Liver (tissue), 9 donors: Measurements from ENCODE around the gene WHAMM. TPM values are rescaled to one million over a fixed set of nuclear protein-coding genes. Genes with fewer than 3 reads are reported as not detected.
A peak's percentile ranks its signal among the peaks of the same experiment; 100 is the strongest.

Experiments used
- DNase-seq: peaks from one replicate; pipeline ENCODE4 v3.0.0-alpha.2; 2017; ENCODE audit warnings: low spot score
- H3K27ac ChIP-seq, 2 donors: one replicate each; pipeline ENCODE4 v1.7.0; 2013; ENCODE audit warnings: inconsistent platforms in 2 of 2, low read length in 2 of 2, control low read depth in 1 of 2, low read depth in 1 of 2, mild to moderate bottlenecking in 1 of 2
- H3K27me3 ChIP-seq, 4 donors: one replicate each; pipeline versions ENCODE4 v1.6.1 to v1.7.0; 2013; ENCODE audit warnings: low read length in 3 of 4, inconsistent platforms in 1 of 4, mild to moderate bottlenecking in 1 of 4, moderate library complexity in 1 of 4; ENCODE audit not compliant: control insufficient read depth in 4 of 4, insufficient read depth in 4 of 4
- H3K36me3 ChIP-seq, 4 donors: one replicate each; pipeline versions ENCODE4 v1.6.1 to v1.7.0; 2013; ENCODE audit warnings: low read length in 3 of 4, mild to moderate bottlenecking in 3 of 4, low read depth in 1 of 4, moderate library complexity in 1 of 4; ENCODE audit not compliant: control insufficient read depth in 4 of 4, insufficient read depth in 3 of 4
- H3K4me1 ChIP-seq, 4 donors: one replicate each; pipeline versions ENCODE4 v1.6.1 to v1.7.0; 2013; ENCODE audit warnings: low read length in 3 of 4, mild to moderate bottlenecking in 3 of 4, moderate library complexity in 1 of 4; ENCODE audit not compliant: control insufficient read depth in 4 of 4, insufficient read depth in 4 of 4
- H3K4me3 ChIP-seq, 3 donors: one replicate each; pipeline versions ENCODE4 v1.6.1 to v1.7.0; 2013; ENCODE audit warnings: low read length in 3 of 3, control low read depth in 1 of 3, low read depth in 1 of 3, mild to moderate bottlenecking in 1 of 3
- H3K9ac ChIP-seq, 2 donors: one replicate each; pipeline ENCODE4 v1.7.0; 2013; ENCODE audit warnings: low read length in 2 of 2, mild to moderate bottlenecking in 2 of 2, moderate library complexity in 2 of 2, control low read depth in 1 of 2, low read depth in 1 of 2
- H3K9me3 ChIP-seq, 4 donors: one replicate each; pipeline versions ENCODE4 v1.6.1 to v1.7.0; 2013; ENCODE audit warnings: low read length in 3 of 4; ENCODE audit not compliant: control insufficient read depth in 4 of 4
- ATF3 ChIP-seq: IDR thresholded peaks from 2 replicates; pipeline ENCODE4 v1.6.1; 2016; ENCODE audit warnings: antibody characterized with exemption
- CTCF ChIP-seq: fragments of 150-350 bp; IDR thresholded peaks from 2 replicates; pipeline ENCODE4 v1.5.1; 2017; ENCODE audit warnings: improper control_type of control experiment, low read depth, low read length; ENCODE audit not compliant: missing input control
- EGR1 ChIP-seq, 2 donors: IDR thresholded peaks; 2 replicates each; pipeline ENCODE4 v1.6.1; 2016 to 2018; ENCODE audit warnings: antibody characterized with exemption in 2 of 2, low read depth in 2 of 2
- FOXA1 ChIP-seq: IDR thresholded peaks from 2 replicates; pipeline ENCODE4 v1.6.1; 2016; ENCODE audit warnings: antibody characterized with exemption
- FOXA2 ChIP-seq: IDR thresholded peaks from 2 replicates; pipeline ENCODE4 v1.6.1; 2016; ENCODE audit warnings: antibody characterized with exemption
- GABPA ChIP-seq, 2 donors: IDR thresholded peaks in 1 of 2; conservative IDR thresholded peaks in 1 of 2; 2 replicates each; pipeline ENCODE4 v1.6.1; 2016; ENCODE audit warnings: antibody characterized with exemption in 2 of 2, mild to moderate bottlenecking in 1 of 2, moderate library complexity in 1 of 2
- HNF4A ChIP-seq, 2 donors: conservative IDR thresholded peaks; 2 replicates each; pipeline ENCODE4 v1.6.1; 2016; ENCODE audit warnings: antibody characterized with exemption in 2 of 2, mild to moderate bottlenecking in 2 of 2
- JUND ChIP-seq, 2 donors: IDR thresholded peaks; 2 replicates each; pipeline ENCODE4 v1.6.1; 2016; ENCODE audit warnings: antibody characterized with exemption in 2 of 2
- MAX ChIP-seq: IDR thresholded peaks from 2 replicates; pipeline ENCODE4 v1.6.1; 2016; ENCODE audit warnings: antibody characterized with exemption
- NR2F2 ChIP-seq: IDR thresholded peaks from 2 replicates; pipeline ENCODE4 v1.6.1; 2016; ENCODE audit warnings: antibody characterized with exemption
- RAD21 ChIP-seq, 2 donors: IDR thresholded peaks; 2 replicates each; pipeline ENCODE4 v1.6.1; 2016; ENCODE audit warnings: antibody characterized with exemption in 2 of 2, mild to moderate bottlenecking in 2 of 2
- RXRA ChIP-seq, 2 donors: IDR thresholded peaks; 2 replicates each; pipeline ENCODE4 v1.6.1; 2017 to 2018; ENCODE audit warnings: antibody characterized with exemption in 2 of 2, mild to moderate bottlenecking in 1 of 2
- SP1 ChIP-seq: IDR thresholded peaks from 2 replicates; pipeline ENCODE4 v1.6.1; 2018; ENCODE audit warnings: antibody characterized with exemption, mild to moderate bottlenecking
- YY1 ChIP-seq: IDR thresholded peaks from 2 replicates; pipeline ENCODE4 v1.6.1; 2016; ENCODE audit warnings: antibody characterized with exemption, mild to moderate bottlenecking
- ZBTB33 ChIP-seq: IDR thresholded peaks from 2 replicates; pipeline ENCODE4 v1.6.1; 2016; ENCODE audit warnings: antibody characterized with exemption
- WGBS: extraction: QIAGEN DNeasy Blood & Tissue Kit; methylation state at CpG from one replicate; pipeline ENCODE4 v1.1.7; 2013; 5-methylcytosine and 5-hydroxymethylcytosine counted together
- polyA plus RNA-seq, 2 donors: library from polyadenylated mRNA; stranded (reverse) in 1 of 2; unstranded in 1 of 2; fragments of 200-250 nt in 1 of 2; fragments of >200 nt in 1 of 2; fragmentation: Nextera tagmentation in 1 of 2; extraction: Ambion mirVana in 1 of 2; gene quantifications; one replicate each; pipeline versions ENCODE4 v1.2.1 to v1.2.3, GENCODE V29; 2013 to 2015
- total RNA-seq, 2 donors: library from RNA; depleted of rRNA; stranded (reverse); fragments of >200 nt; gene quantifications; one replicate each; pipeline ENCODE4 v1.2.3, GENCODE V29; 2014
- donor health status: healthy.
- donor health status: healthy.
- donor health status: healthy.
- donor health status: healthy.
- donor health status: healthy.

The WHAMM gene
- total and polyA plus RNA-seq, 4 donors = 2.5 to 4.0 (median 3.2) TPM

- Histone ChIP-seq H3K4me3 (no peak overlapping the region), H3K4me1 (peaks cover 3 to 37% (median 25%) of the 10 kb centered on the region in 4 donors), H3K27me3 (no peaks in the 10 kb centered on the region), H3K27ac (no peak overlapping the region), H3K9ac (no peak overlapping the region), H3K36me3 (peaks cover 0 to 11% (median 3%) of the 10 kb centered on the region in 4 donors), H3K9me3 (no peaks in the 10 kb centered on the region)
- DNase-seq = peak; percentile 65
- TF ChIP-seq NR2F2 = no peak
- no peak for TF ChIP-seq YY1
- TF ChIP-seq FOXA1 = no peak
- no peak for TF ChIP-seq ZBTB33
- WGBS = 55% methylated on average over 16 of the region's 16 CpGs
Observed at GRCh38 chr15:82852941-82853561, 43.6 kb downstream of the WHAMM start.

- no peak overlapping the region for H3K9ac ChIP-seq
- H3K4me3 ChIP-seq = no peak overlapping the region
- TF ChIP-seq RAD21 (IDR thresholded peaks at IDR 0.05) = no peak
- no peak for TF ChIP-seq CTCF
- no peak for TF ChIP-seq JUND (IDR thresholded peaks at IDR 0.05)
- no peak for TF ChIP-seq FOXA2
- no peak for TF ChIP-seq MAX
- TF ChIP-seq HNF4A (conservative IDR thresholded peaks at IDR 0.05) = no peak
- no peak for TF ChIP-seq FOXA1
- TF ChIP-seq SP1 = no peak
- no peak for TF ChIP-seq ATF3
- TF ChIP-seq EGR1 (IDR thresholded peaks at IDR 0.05; ENCODE audit: low read depth in 2 of 2) = no peak
- no peak for TF ChIP-seq GABPA (IDR thresholded peaks at IDR 0.05 in 1 of 2, conservative IDR thresholded peaks at IDR 0.05 in 1 of 2)
- no peak for TF ChIP-seq ZBTB33
- no peak for TF ChIP-seq RXRA (IDR thresholded peaks at IDR 0.05)
- no peaks in the 10 kb centered on the region for H3K27me3 ChIP-seq
- no peak overlapping the region for H3K27ac ChIP-seq
- H3K9me3 ChIP-seq = no peaks in the 10 kb centered on the region
- peaks cover 0 to 24% (median 13%) of the 10 kb centered on the region in 4 donors for H3K4me1 ChIP-seq
- DNase-seq = no peak
- 95% methylated on average over 21 of the region's 21 CpGs for WGBS
- H3K36me3 ChIP-seq = peaks cover 3 to 16% (median 8%) of the 10 kb centered on the region in 4 donors
Observed at GRCh38 chr15:82854554-82854953, 45.1 kb downstream of the WHAMM start.
